ENCODE results near the gene SLC6A15.

Gene SLC6A15

DNA sequence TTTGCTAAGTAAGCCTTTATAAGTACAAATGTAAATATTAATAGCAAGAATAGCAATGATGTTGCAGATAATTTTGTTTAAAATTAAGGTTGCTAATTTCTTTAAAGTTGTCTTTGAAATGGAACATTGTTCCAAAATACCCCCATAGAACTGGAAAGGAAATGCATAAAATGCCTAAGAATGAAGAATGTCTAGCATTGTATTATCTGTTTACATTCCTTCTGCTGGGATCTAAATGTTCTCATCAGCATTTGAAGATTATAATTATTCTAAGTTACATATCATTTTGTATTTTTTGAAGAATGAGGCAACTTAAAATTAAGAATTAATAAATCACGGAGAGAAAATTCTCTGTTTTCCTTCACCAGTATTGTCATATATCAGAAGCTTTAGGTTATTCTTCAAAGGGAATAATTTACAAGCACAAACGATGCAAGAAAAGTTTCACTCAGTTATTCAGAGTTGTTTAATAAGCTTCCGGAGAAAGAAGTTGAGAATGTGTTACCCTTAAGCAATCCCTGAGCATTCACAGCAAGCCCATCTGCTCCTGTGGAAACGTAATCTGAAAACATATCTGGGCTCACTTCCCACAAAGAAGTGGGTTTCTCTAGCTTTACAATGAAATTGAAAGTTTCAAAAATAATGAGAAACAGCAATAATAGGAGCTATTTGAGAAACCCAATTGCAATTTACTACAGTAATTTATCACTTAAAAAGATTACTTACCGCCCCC lies 21.3 kb downstream of the SLC6A15 start:
- TF ChIP-seq MYC (IDR thresholded peaks at IDR 0.05; ENCODE audit: low read depth, low read length) (no peak), POLR2A (IDR thresholded peaks at IDR 0.05; ENCODE audit: extremely low read depth, insufficient read length) (no peak)
- TF ChIP-seq, protein P1, sequence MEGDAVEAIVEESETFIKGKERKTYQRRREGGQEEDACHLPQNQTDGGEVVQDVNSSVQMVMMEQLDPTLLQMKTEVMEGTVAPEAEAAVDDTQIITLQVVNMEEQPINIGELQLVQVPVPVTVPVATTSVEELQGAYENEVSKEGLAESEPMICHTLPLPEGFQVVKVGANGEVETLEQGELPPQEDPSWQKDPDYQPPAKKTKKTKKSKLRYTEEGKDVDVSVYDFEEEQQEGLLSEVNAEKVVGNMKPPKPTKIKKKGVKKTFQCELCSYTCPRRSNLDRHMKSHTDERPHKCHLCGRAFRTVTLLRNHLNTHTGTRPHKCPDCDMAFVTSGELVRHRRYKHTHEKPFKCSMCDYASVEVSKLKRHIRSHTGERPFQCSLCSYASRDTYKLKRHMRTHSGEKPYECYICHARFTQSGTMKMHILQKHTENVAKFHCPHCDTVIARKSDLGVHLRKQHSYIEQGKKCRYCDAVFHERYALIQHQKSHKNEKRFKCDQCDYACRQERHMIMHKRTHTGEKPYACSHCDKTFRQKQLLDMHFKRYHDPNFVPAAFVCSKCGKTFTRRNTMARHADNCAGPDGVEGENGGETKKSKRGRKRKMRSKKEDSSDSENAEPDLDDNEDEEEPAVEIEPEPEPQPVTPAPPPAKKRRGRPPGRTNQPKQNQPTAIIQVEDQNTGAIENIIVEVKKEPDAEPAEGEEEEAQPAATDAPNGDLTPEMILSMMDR (IDR thresholded peaks at IDR 0.05; ENCODE audit: low read depth, low read length): no peak
- TF ChIP-seq, protein P2, sequence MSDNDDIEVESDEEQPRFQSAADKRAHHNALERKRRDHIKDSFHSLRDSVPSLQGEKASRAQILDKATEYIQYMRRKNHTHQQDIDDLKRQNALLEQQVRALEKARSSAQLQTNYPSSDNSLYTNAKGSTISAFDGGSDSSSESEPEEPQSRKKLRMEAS (IDR thresholded peaks at IDR 0.05; ENCODE audit: low read depth, low read length): no peak
- no peak overlapping the region for H3K4me3 ChIP-seq (ENCODE audit: low read depth, low read length)
- no peak for DNase-seq (ENCODE audit: low read depth)

DNA sequence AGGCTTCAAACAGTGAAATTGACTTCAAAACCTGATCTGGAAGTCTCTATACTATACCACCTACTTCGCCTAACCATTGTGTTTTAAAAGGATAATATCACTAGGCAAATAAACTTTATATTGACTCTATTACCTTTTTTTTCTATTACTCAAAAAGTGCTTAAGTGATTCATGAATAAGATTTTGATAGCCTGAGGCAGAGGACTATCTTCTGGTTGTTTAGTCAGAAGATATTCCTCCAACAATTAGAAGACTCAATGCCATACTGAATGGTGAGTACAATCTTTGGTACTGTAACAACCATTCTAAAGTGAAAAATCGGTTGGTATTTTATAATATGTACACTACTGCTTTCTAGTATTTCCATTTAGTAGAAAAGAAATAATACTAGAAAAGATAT lies 22.8 kb downstream of the SLC6A15 start:
- TF ChIP-seq, protein P1 (IDR thresholded peaks at IDR 0.05; ENCODE audit: low read depth, low read length): no peak
- no peak for TF ChIP-seq POLR2A (IDR thresholded peaks at IDR 0.05; ENCODE audit: extremely low read depth, insufficient read length)
- TF ChIP-seq, protein P2 (IDR thresholded peaks at IDR 0.05; ENCODE audit: low read depth, low read length): no peak
- no peak for TF ChIP-seq MYC (IDR thresholded peaks at IDR 0.05; ENCODE audit: low read depth, low read length)
- H3K4me3 ChIP-seq (ENCODE audit: low read depth, low read length): no peak overlapping the region
- DNase-seq (ENCODE audit: low read depth): no peak

DNA sequence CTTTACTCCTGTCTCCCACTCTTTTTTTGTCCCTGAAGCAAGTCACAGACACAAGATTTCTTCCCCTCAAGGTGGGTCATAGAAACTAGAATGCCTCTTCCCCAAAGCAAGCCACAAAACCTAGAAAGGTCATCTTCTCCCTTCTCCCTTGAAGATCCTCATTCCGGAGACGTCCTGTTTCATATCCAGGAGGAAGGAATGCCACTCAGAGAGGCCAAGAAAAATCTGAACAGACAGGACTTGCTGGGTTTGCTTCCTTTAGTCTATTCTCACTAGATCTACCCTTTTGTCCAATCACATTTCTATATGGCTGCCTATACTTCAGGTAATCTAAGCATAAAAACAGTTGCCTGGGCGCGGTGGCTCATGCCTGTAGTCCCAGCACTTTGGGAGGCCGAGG lies 23.7 kb downstream of the SLC6A15 start:
- DNase-seq (ENCODE audit: low read depth): no peak
- TF ChIP-seq, protein P1 (IDR thresholded peaks at IDR 0.05; ENCODE audit: low read depth, low read length): no peak
- TF ChIP-seq, protein P2 (IDR thresholded peaks at IDR 0.05; ENCODE audit: low read depth, low read length): no peak
- TF ChIP-seq POLR2A (IDR thresholded peaks at IDR 0.05; ENCODE audit: extremely low read depth, insufficient read length): no peak
- no peak for TF ChIP-seq MYC (IDR thresholded peaks at IDR 0.05; ENCODE audit: low read depth, low read length)
- H3K4me3 ChIP-seq (ENCODE audit: low read depth, low read length): no peak overlapping the region

DNA sequence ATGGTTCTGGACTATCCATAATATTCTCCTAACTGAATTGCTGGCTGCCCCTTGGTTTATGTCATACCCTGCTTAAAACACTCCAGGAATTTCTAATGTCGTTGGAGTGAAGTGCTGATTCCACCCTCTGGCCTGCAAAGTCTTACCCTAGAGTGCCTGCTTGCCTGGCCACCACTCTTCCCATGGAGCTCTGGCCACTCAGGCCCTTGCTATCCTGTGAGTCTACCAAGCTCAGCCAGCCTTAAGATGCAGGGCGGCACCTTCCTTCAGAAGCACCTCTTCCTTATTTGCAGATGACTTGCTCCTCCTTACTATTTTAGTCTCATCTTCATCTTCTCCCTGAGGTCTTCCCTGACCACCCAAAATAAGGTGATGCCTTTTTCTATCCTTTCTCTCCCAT lies 35.3 kb downstream of the SLC6A15 start:
- no peak for TF ChIP-seq POLR2A (IDR thresholded peaks at IDR 0.05; ENCODE audit: extremely low read depth, insufficient read length)
- TF ChIP-seq, protein P2 (IDR thresholded peaks at IDR 0.05; ENCODE audit: low read depth, low read length): no peak
- TF ChIP-seq MYC (IDR thresholded peaks at IDR 0.05; ENCODE audit: low read depth, low read length): no peak
- TF ChIP-seq, protein P1 (IDR thresholded peaks at IDR 0.05; ENCODE audit: low read depth, low read length): no peak
- no peak for DNase-seq (ENCODE audit: low read depth)
- no peak overlapping the region for H3K4me3 ChIP-seq (ENCODE audit: low read depth, low read length)

DNA sequence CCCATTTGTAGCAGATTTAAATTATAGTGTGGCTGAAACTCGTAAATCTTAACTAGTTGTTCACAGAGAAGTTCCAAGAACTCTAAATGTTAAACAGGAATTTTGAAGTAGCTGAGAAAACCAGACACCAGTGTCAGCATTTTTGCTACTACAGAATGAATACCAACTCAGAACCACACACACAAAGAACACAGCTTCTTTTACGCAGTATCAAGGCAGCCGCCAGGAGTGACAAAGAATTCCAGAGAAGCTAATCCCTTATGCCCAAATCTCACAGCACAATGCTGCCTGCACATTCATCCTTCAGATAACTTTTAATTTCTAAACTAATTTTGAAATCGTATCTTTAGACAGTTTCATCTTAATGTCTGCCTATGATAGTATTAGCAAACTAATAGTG lies 37.4 kb downstream of the SLC6A15 start:
- DNase-seq (ENCODE audit: low read depth): no peak
- no peak overlapping the region for H3K4me3 ChIP-seq (ENCODE audit: low read depth, low read length)
- TF ChIP-seq, protein P2 (IDR thresholded peaks at IDR 0.05; ENCODE audit: low read depth, low read length): no peak
- TF ChIP-seq, protein P1 (IDR thresholded peaks at IDR 0.05; ENCODE audit: low read depth, low read length): no peak
- no peak for TF ChIP-seq POLR2A (IDR thresholded peaks at IDR 0.05; ENCODE audit: extremely low read depth, insufficient read length)
